Dedifferentiated amniotic fluid mesenchymal stem cell (primary cell): ENCODE measurements around the gene MAL.

ENCODE experiments used
- DNase-seq: peaks from one replicate; pipeline ENCODE4 v3.0.0-alpha.2; 2016; ENCODE audit errors: extremely low spot score

Gene MAL

GRCh38 chr2:95061601-95062183 lies 36.2 kb downstream of the MAL start:
- DNase-seq = no peak

GRCh38 chr2:95062242-95063085 lies 37.0 kb downstream of the MAL start:
- no peak for DNase-seq

GRCh38 chr2:95063086-95063958 lies 37.8 kb downstream of the MAL start:
- no peak for DNase-seq

GRCh38 chr2:95068256-95068655 lies 42.7 kb downstream of the MAL start:
- no peak for DNase-seq

GRCh38 chr2:95069465-95069864 lies 44.0 kb downstream of the MAL start:
- no peak for DNase-seq

GRCh38 chr2:95071856-95072255 lies 46.3 kb downstream of the MAL start:
- no peak for DNase-seq

GRCh38 chr2:95072424-95072823 lies 46.9 kb downstream of the MAL start:
- no peak for DNase-seq

GRCh38 chr2:95073856-95074662 lies 48.6 kb downstream of the MAL start:
- no peak for DNase-seq

- DNase-seq = no peak
Observed at GRCh38 chr2:95074663-95075439, 49.3 kb downstream of the MAL start.

- no peak for DNase-seq
Observed at GRCh38 chr2:95075440-95076132, 50.1 kb downstream of the MAL start.

GRCh38 chr2:95076705-95077529 lies 51.4 kb downstream of the MAL start:
- peak; percentile 30 for DNase-seq

- peak; percentile 9 for DNase-seq
Observed at GRCh38 chr2:95077530-95077825, 52.0 kb downstream of the MAL start.

- DNase-seq = peak; percentile 5
Observed at GRCh38 chr2:95077861-95078603, 52.5 kb downstream of the MAL start.

- no peak for DNase-seq
Observed at GRCh38 chr2:95079199-95079683, 53.7 kb downstream of the MAL start.

GRCh38 chr2:95082477-95082876 lies 57.0 kb downstream of the MAL start:
- no peak for DNase-seq

GRCh38 chr2:95086017-95086416 lies 60.5 kb downstream of the MAL start:
- DNase-seq = no peak

- no peak for DNase-seq
Observed at GRCh38 chr2:95087379-95087778, 61.9 kb downstream of the MAL start.

GRCh38 chr2:95091885-95092555 lies 66.5 kb downstream of the MAL start:
- DNase-seq = peak; percentile 20
